ENCODE measurements around the gene GPX8. TPM values are rescaled to one million over a fixed set of nuclear protein-coding genes. Genes with fewer than 3 reads are reported as not detected.

Gene GPX8
- total and polyA plus RNA-seq, 10 of the 15 experiments (the other 5 are each of a cell fraction or from before 2014, with no cell fraction given) = 0.11 TPM; not detected in 9

GRCh38 chr5:55172051-55172899 lies 12.3 kb downstream of the GPX8 start:
- Histone ChIP-seq H3K4me3 (peak overlapping the region; percentile 69), H3K27me3 (replicated peaks in 1 of 2; ENCODE audit: control insufficient read depth in 2 of 2, insufficient read depth in 2 of 2, low read length in 1 of 2) (peaks cover 3 to 22% of the 10 kb centered on the region in 2 experiments; a peak in 3 of 4 replicates), H3K36me3 (ENCODE audit: control insufficient read depth in 2 of 2, insufficient read depth in 2 of 2, low read length in 1 of 2) (no peaks in the 10 kb centered on the region), H3K79me2 (ENCODE audit: control insufficient read depth, insufficient read depth, low read length) (no peaks in the 10 kb centered on the region), H3K4me2 (ENCODE audit: control insufficient read depth, insufficient read depth) (peak overlapping the region; percentile 99), H3K27ac (ENCODE audit: control insufficient read depth, insufficient read depth) (no peak overlapping the region), H3K9ac (ENCODE audit: control insufficient read depth, insufficient read depth, low read length) (no peak overlapping the region), H3K4me1 (ENCODE audit: control insufficient read depth, insufficient read depth, low read length) (peaks cover 9% of the 10 kb centered on the region), H4K20me1 (ENCODE audit: control insufficient read depth, insufficient read depth) (no peaks in the 10 kb centered on the region), H3K9me3 (replicated peaks; ENCODE audit: control insufficient read depth, insufficient read depth, low read length) (no peaks in the 10 kb centered on the region; the same call in 2 of the 3 replicates), H2AFZ (ENCODE audit: control insufficient read depth, low read depth, low read length) (peak overlapping the region; percentile 25; the same call in 1 of the 2 replicates)
- whole genome bisulfite sequencing (ENCODE audit: insufficient coverage, insufficient replicate concordance, low lambda C conversion rate, missing lambda C conversion rate) = 1% methylated on average over 15 of the region's 15 CpGs
- no peak for TF ChIP-seq JUNB (IDR thresholded peaks at IDR 0.05)
- no peak for TF ChIP-seq NFYA (IDR thresholded peaks at IDR 0.05; ENCODE audit: borderline replicate concordance, low read depth, low read length)
- no peak for TF ChIP-seq EGR1 (IDR thresholded peaks at IDR 0.05; ENCODE audit: borderline replicate concordance in 1 of 2, low read depth in 2 of 2, low read length in 2 of 2)
- TF ChIP-seq BHLHE40 (IDR thresholded peaks at IDR 0.05; ENCODE audit: borderline replicate concordance in 1 of 2, low read depth in 2 of 2, low read length in 1 of 2) = peak; percentile 23 to 40; a peak in 1 of 4 replicates
- TF ChIP-seq SIN3A (IDR thresholded peaks at IDR 0.05; ENCODE audit: low read depth, low read length) = no peak
- TF ChIP-seq, protein P1, sequence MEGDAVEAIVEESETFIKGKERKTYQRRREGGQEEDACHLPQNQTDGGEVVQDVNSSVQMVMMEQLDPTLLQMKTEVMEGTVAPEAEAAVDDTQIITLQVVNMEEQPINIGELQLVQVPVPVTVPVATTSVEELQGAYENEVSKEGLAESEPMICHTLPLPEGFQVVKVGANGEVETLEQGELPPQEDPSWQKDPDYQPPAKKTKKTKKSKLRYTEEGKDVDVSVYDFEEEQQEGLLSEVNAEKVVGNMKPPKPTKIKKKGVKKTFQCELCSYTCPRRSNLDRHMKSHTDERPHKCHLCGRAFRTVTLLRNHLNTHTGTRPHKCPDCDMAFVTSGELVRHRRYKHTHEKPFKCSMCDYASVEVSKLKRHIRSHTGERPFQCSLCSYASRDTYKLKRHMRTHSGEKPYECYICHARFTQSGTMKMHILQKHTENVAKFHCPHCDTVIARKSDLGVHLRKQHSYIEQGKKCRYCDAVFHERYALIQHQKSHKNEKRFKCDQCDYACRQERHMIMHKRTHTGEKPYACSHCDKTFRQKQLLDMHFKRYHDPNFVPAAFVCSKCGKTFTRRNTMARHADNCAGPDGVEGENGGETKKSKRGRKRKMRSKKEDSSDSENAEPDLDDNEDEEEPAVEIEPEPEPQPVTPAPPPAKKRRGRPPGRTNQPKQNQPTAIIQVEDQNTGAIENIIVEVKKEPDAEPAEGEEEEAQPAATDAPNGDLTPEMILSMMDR (IDR thresholded peaks at IDR 0.05 in 2 of 3, conservative IDR thresholded peaks at IDR 0.05 in 1 of 3; ENCODE audit: control insufficient read depth in 2 of 3, extremely low read depth in 1 of 3, insufficient read depth in 1 of 3, low read depth in 3 of 3, low read length in 3 of 3) = peak; percentile 60 to 89 (median 82); a peak in 5 of 6 replicates
- TF ChIP-seq TCF7 (IDR thresholded peaks at IDR 0.05; ENCODE audit: borderline replicate concordance) = no peak
- TF ChIP-seq SMC3 (IDR thresholded peaks at IDR 0.05; ENCODE audit: borderline replicate concordance, low read length) = peak; percentile 80
- TF ChIP-seq, protein P2, sequence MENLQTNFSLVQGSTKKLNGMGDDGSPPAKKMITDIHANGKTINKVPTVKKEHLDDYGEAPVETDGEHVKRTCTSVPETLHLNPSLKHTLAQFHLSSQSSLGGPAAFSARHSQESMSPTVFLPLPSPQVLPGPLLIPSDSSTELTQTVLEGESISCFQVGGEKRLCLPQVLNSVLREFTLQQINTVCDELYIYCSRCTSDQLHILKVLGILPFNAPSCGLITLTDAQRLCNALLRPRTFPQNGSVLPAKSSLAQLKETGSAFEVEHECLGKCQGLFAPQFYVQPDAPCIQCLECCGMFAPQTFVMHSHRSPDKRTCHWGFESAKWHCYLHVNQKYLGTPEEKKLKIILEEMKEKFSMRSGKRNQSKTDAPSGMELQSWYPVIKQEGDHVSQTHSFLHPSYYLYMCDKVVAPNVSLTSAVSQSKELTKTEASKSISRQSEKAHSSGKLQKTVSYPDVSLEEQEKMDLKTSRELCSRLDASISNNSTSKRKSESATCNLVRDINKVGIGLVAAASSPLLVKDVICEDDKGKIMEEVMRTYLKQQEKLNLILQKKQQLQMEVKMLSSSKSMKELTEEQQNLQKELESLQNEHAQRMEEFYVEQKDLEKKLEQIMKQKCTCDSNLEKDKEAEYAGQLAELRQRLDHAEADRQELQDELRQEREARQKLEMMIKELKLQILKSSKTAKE (IDR thresholded peaks at IDR 0.05; ENCODE audit: low read depth, poor library complexity, severe bottlenecking) = peak; percentile 16
- peak; percentile 92 for TF ChIP-seq RAD21 (IDR thresholded peaks at IDR 0.05; ENCODE audit: insufficient read depth, low read depth, low read length)
- TF ChIP-seq FOXK2 (IDR thresholded peaks at IDR 0.05) = no peak
- TF ChIP-seq HDGF (IDR thresholded peaks at IDR 0.05) = no peak
- no peak for TF ChIP-seq CBX5 (IDR thresholded peaks at IDR 0.05; ENCODE audit: low read depth)
- peak; percentile 51; the same call in 1 of the 2 replicates for TF ChIP-seq BMI1 (IDR thresholded peaks at IDR 0.05; ENCODE audit: borderline replicate concordance)
- TF ChIP-seq POLR2AphosphoS2 (IDR thresholded peaks at IDR 0.05; ENCODE audit: low read depth, low read length) = no peak
- TF ChIP-seq POU2F2 (IDR thresholded peaks at IDR 0.05; ENCODE audit: borderline replicate concordance, low read depth, low read length) = 0 out of 3 replicates have a peak, but pooled peaks have one; percentile 38
- no peak for TF ChIP-seq SREBF1 (IDR thresholded peaks at IDR 0.05; ENCODE audit: low read length)
- TF ChIP-seq SMARCA5 (IDR thresholded peaks at IDR 0.05) = peak; percentile 92
- no peak for TF ChIP-seq MYB (IDR thresholded peaks at IDR 0.05; ENCODE audit: borderline replicate concordance, low read depth, low read length)
- in situ Hi-C loops (cut with MboI) = loop anchor here (5.0 to 10.0 kb wide), 2 partner anchors 515 to 1023 kb away; no protein-coding TSS in a partner anchor
- ATAC-seq (peak; percentile 84), FAIRE-seq (peak; percentile 80), DNase-seq (ENCODE audit: low read depth, low spot score) (peak; percentile 45)
- ChIA-PET CTCF (interaction anchor here (0.6 to 3.1 kb wide), 16 partner anchors 10 to 1028 kb away, joined by 3 to 23 read pairs (median 4); partner anchors contain the start of gene GPX8), SMC1A (ENCODE audit: uncharacterized antibody, unreplicated experiment) (interaction anchor here (0.8 to 1.8 kb wide), 9 partner anchors 11 to 1097 kb away, joined by 3 to 7 read pairs (median 3); partner anchors contain the start of gene CCNO), RAD21 (ENCODE audit: unreplicated experiment) (interaction anchor here (0.5 to 1.6 kb wide), 9 partner anchors 196 to 1672 kb away, joined by 3 to 9 read pairs (median 4); no protein-coding TSS in a partner anchor), POLR2A (interaction anchor here (0.7 kb wide), 1 partner anchor 39 kb away, joined by 4 read pairs; no protein-coding TSS in a partner anchor)
- BruUV-seq (replicated peaks) = no TSS peak
- intact Hi-C loops (cut with micrococcal nuclease; ENCODE audit: unreplicated experiment) = loop anchor here (2.0 to 10.0 kb wide), 5 partner anchors 85 to 1093 kb away; partner anchors contain the start of genes DHX29 and MTREX

Data from GM12878 (cell line).